ENCODE data around the gene LSM6.

Gene LSM6

DNA sequence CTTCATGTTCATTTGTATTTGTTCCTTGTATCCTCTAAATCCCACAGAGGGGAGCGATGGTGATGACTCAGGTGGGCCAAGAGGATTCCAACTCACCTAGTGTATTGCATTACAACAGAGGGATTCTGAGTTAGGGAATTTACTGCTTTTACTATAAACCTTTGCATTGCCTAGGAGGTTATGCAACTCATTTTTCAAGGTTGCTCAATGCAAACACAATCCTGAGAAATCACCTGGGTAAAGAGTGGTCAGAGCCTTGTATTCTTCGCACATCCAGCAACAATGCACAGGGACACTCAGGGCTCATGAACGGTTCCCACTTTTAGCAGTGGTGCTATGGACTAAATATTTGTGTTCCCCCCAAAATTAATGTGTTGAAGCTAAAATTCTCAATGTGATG is 28.6 kb upstream of the LSM6 start:
- no peak overlapping the region for H3K4me3 ChIP-seq (ENCODE audit: low read depth, low read length)
- TF ChIP-seq, protein P1, sequence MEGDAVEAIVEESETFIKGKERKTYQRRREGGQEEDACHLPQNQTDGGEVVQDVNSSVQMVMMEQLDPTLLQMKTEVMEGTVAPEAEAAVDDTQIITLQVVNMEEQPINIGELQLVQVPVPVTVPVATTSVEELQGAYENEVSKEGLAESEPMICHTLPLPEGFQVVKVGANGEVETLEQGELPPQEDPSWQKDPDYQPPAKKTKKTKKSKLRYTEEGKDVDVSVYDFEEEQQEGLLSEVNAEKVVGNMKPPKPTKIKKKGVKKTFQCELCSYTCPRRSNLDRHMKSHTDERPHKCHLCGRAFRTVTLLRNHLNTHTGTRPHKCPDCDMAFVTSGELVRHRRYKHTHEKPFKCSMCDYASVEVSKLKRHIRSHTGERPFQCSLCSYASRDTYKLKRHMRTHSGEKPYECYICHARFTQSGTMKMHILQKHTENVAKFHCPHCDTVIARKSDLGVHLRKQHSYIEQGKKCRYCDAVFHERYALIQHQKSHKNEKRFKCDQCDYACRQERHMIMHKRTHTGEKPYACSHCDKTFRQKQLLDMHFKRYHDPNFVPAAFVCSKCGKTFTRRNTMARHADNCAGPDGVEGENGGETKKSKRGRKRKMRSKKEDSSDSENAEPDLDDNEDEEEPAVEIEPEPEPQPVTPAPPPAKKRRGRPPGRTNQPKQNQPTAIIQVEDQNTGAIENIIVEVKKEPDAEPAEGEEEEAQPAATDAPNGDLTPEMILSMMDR (IDR thresholded peaks at IDR 0.05; ENCODE audit: borderline replicate concordance, insufficient read depth, low read depth, low read length): no peak

DNA sequence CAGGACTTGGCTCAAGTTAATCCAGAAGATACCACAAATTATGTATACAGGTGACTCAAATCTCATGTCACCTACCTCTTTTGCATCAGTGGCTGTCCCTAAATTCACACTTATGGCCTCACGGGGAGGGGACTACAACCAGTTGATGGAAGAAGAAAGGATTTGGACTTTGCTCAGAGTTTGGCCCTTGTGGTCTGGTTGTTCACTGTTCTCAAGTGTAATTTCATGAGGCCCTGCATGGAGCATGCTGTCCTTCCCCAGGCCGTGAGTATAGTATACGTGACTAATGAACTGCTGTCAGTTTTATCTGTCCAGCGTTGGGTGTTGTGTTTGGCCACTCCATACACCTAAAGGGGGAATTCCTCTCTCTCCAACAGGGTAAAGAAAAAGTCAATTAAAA is 27.5 kb upstream of the LSM6 start:
- TF ChIP-seq, protein P1 (IDR thresholded peaks at IDR 0.05; ENCODE audit: borderline replicate concordance, insufficient read depth, low read depth, low read length): no peak
- no peak overlapping the region for H3K4me3 ChIP-seq (ENCODE audit: low read depth, low read length)

DNA sequence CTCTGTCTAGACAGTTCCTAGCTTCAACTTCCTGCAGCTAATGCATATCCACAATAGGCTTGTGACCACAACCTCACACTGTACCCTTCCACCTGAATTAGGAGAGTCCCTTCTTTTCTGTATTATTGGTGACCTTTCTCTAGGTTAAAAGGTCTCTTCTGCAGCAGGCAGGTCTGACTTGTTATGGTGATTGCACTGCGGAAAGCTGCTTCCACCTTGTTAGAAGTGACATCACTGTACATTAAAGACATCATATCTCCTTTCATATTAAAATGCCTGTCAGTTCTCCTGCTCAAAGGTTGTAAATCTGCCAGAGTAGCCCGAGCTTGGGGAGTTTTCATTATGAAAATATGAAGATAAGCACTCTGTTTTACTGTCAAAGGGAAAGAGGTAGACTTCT is 21.5 kb upstream of the LSM6 start:
- H3K4me3 ChIP-seq (ENCODE audit: low read depth, low read length): no peak overlapping the region
- TF ChIP-seq, protein P1 (IDR thresholded peaks at IDR 0.05; ENCODE audit: borderline replicate concordance, insufficient read depth, low read depth, low read length): no peak

DNA sequence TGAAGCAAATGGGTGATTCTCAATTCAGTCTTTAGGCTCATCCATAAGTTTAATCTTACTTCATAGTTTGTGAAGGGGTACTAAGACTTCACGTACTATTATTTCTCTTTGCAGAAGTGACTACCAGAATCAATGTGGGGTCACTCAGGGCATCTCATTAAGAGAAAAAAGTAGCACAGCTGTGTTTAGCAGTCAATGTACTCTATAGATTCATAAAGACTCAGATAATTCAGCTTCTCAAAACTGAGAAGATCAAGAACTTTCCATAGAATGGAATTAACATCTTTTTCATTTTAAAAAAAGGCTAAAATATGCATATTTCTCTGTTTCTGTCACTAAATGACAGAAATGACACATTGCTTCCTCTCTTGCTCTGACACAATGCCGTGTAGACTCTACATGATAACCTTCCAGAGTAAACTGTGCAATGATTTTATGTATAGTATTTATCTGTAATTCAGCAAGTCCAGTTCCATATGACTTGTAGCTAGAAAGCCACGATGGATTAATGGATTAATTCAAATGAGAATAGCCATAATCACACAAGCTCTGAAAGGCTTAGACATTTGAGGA is 20.3 kb upstream of the LSM6 start:
- no peak overlapping the region for H3K4me3 ChIP-seq (ENCODE audit: low read depth, low read length)
- TF ChIP-seq, protein P1 (IDR thresholded peaks at IDR 0.05; ENCODE audit: borderline replicate concordance, insufficient read depth, low read depth, low read length): no peak

DNA sequence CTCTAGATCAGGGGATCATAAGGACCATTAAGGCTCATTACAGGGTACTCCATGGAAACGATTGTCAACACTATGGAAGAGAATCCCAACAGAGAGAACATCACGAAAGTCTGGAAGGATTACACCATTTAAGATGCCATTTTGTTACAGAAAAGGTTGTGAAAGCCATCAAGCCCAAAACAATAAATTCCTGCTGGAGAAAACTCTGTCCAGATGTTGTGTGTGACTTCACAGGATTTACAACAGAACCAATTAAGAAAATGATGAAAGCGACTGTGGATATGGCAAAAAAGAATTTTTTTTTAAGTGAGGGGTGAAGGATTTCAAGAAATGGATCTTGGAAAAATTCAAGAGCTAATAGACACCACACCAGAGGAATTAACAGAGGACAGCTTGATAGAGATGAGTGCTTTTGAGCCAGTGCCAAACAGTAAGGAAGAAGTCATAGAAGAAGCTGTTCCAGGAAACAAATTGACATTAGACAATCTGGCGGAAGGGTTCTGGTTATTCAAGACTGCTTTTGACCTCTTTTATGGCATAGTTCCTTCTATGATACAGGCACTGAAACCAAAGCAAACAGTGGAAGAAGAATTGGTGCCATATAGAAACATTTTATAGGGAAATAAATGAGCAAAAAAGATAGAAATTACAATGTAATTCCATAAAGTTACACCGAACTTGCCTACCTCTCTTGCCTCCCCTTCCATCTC is 17.3 kb upstream of the LSM6 start:
- TF ChIP-seq, protein P1 (IDR thresholded peaks at IDR 0.05; ENCODE audit: borderline replicate concordance, insufficient read depth, low read depth, low read length): no peak
- no peak overlapping the region for H3K4me3 ChIP-seq (ENCODE audit: low read depth, low read length)

DNA sequence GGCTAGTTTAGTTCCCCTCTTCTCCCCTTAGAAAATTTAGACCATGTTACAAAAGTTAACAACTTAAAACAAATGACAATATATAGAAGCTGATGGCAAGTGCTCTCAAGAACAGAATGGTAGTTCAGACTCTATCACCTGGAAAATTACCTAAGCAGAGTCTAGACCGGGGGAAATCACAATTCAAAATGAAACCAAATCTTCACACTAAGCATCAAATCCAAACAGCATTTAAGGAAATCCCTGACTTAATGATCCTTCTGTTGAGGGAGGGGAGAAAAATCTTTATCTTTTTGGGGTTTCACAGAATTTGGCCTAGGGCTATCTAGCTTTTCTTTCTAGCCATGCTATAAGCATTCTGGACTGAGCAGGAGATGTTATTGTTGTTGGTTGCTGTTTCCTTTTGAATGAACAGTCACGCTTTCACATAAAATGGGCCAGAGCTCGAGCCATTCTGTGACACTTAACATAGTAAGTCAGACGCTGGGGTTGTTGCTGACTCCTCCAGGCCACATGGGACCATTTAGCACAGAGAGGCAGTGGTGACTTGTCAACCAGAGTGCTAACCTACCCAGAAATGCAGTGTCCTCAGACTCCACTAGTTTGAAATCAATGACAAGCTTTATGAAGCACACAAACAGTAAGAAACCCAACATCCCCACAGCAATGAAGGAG is 16.0 kb upstream of the LSM6 start:
- peak overlapping the region; percentile 8 for H3K4me3 ChIP-seq (ENCODE audit: low read depth, low read length)
- TF ChIP-seq, protein P1 (IDR thresholded peaks at IDR 0.05; ENCODE audit: borderline replicate concordance, insufficient read depth, low read depth, low read length): no peak
